NCI-H82 (cell line): ENCODE measurements around the gene ZNF586.
"Not testable (repeated sequence)": the region's sequence is repeated elsewhere in the genome, so short reads cannot be mapped to it uniquely, and the experiment has no call there.

ENCODE experiments used
- DNase-seq: peaks from one replicate; lab custom pipeline; 2025; lab: John Stamatoyannopoulos, UW

Gene ZNF586

DNA sequence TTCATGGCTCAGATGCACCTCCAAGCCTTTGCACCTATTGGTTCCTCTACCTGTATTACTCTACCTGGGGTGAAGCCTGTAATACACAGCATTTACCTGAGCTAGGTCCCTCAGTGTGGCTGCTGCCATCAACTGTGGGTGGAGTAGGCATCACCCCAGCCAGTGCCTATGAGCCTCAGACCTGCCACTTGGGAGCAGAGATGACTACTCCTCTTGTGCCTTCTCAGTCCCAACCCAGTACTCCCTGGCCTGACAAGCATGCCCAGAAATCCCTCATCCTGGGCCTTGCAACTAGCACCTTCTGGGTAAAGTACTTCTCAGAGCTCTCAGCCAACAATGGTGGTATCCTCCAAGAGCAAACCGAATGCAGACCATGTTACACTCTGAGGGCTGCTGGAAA, 27.1 kb downstream of the ZNF586 start:
- DNase-seq = not testable (repeated sequence)

- peak; percentile 90 for DNase-seq
Observed at GRCh38 chr19:57800696-57801095, 31.2 kb downstream of the ZNF586 start.

DNA sequence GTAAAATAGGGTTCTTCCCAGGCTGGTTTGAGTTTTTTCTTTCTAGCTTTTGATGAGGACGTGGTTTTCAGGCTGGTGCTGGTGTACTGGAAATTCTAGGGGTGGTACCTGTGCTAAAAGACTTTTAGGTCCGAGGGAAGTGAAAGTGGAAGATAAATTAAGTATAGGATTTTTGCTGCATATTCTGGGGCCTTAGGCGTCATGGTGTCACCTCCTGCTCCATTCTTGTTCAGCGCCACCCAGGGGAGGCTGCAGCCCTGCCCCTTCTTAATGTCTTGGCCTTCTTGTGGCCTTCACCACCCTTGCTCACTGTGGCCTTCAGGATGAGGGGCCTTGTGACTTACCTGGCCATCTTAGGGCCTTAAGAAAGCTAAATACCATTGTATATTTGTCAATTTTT, 32.8 kb downstream of the ZNF586 start:
- DNase-seq = no peak

DNA sequence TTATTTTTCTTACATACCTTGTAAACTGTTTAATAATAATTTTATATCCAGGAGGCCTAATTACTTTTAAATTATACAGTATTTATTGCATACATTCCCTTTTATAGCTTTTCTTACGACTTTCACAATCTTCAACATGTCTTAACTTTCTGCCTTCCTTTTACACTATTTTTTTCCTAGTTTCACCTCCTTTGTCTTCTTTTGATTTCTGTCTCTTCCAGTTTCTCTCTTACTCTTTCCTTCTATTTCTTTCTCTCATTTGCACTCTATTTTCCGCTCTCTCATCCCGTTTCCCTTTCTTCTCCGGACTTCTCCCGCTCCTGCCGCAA, 33.8 kb downstream of the ZNF586 start:
- no peak for DNase-seq

DNA sequence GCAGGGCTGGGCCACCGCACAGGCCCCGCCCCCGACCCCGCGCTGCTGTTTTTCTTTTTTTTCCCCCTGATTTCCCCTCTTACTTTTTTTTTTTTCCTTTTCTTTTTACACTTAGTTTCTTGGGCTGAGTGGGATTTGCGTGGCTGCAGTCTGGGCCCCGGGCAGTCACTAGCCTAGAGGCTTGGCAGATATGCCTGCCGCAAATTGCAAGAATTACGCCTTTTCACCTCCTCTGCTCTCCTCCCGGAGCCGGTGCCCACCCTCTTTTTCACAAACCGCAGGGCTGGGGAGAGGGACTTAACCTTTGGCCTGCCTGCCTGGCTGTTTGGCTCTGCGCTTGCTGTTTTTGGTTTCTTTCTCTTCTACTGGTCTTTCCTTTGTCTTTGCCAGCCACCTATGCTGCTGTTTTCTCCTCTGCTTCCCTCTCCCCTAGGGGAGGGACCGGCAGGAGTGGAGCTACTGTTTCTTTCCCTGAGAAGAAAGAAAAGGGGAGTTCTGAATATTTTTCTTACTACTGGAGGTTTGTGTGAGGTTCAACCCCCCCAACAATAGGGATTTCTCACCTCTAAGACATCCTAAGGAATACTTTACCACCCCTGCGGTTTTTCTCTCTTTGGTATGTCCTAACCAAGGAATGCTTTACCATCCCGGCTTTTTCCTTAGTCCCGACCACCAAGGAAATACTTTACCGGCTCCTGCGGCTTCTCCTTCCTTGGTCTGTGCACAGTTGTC, 34.3 kb downstream of the ZNF586 start:
- DNase-seq = no peak

GRCh38 chr19:57807541-57807940, 38.1 kb downstream of the ZNF586 start:
- no peak for DNase-seq

GRCh38 chr19:57810410-57811295, 41.2 kb downstream of the ZNF586 start:
- peak; percentile 77 for DNase-seq

DNA sequence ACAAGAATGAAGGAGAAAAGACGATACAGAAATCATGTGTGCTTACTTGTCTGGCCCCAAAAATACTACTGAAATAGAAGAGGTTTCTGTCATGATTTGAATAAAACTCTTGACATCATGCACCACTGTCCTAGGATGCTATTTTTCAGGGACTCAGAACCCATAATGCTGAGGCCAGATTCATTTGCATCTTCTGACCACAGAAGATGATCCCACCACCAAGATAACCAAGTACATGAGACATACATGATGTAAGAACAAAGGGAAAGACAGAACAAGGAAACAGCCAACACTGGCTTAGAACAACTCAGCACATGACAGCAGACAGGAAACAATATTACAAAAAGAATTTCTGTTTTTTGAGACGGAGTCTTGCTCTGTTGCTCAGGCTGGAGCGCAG, 42.8 kb downstream of the ZNF586 start:
- no peak for DNase-seq

DNA sequence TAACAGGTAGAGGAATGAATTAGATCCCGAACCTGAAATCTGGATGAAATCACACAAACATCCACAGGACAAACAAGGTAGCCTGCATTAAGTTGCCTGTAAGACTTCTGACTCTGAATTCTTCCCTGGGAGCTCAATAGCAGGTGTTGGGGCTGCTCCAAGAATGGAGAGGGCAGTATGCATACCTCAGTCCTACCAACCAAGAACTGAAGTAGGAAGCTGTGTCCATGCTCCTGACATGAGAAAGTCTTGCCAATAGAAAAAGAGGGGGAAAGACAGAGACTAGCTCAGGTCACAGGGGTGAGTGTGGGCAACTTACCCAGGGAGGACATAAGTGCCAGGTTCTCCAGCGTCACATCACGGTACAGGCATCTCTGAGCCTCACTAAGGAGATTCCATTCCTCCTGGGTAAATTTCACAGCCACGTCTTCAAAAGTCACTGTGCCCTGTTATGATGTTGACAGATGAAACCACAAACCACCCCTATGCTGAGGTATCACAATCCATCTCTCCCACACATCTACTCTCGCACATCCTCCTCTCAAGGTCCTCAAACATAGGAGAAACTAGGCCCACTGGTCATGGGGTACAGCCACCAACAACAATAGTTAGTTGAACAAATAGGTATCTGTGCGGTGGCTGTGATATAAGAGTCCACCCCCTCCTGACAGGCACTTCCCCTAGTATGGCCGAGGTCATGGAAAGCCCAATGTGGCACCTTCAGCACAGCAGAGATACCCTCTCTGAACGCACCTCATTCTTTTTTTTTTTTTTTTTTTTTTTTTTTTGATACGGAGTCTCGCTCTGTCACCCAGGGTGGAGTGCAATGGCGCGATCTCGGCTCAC, 43.7 kb downstream of the ZNF586 start:
- not testable (repeated sequence) for DNase-seq

GRCh38 chr19:57813919-57814504, 44.5 kb downstream of the ZNF586 start:
- peak; percentile 14 for DNase-seq

DNA sequence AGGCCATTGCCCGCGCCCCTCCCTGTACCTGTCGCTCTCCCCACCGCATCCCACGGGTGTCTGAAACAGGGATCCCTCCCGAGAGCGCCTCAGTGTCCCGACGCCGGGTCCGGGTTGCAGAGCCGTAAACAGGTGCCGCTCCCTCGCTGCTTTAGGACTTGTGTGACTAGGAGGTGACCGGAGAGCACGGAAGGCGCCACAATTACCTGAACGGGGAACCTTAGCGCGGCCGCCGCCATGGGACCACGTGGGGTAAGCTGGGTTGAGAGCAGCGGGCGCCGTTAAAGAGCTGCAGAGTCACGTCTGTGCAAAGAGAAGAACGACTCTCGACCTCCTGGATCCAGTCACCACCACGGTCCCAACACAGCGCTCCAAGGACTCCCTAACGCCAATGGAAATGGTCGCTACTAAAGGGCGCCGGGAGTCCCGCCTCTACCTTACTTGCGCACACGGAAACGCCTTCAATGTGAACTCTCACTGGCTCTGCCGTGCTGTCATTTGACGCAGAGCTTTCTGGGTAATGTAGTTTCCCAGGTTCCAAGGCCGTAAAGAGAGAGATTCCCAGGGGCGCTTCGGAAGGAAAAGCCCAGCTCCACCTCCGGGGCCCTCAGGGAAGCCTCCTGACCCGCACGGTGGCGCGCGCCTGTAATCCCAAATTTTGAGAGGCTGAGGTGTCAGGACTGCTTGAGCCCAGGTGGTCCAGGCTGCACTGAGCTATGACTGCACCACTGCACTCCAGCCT, 45.2 kb downstream of the ZNF586 start, which contains the start of gene ZNF552:
TSS of gene ZNF552 (minus strand) at position 409 of the 742 bp plus-strand sequence. CDS start at position 239, 170 bp downstream.
- DNase-seq = peak; percentile 97

- no peak for DNase-seq
Observed at GRCh38 chr19:57815247-57816075, 46.0 kb downstream of the ZNF586 start.

- DNase-seq = no peak
Observed at GRCh38 chr19:57816652-57817051, 47.2 kb downstream of the ZNF586 start.

GRCh38 chr19:57817976-57818375, 48.5 kb downstream of the ZNF586 start:
- no peak for DNase-seq

DNA sequence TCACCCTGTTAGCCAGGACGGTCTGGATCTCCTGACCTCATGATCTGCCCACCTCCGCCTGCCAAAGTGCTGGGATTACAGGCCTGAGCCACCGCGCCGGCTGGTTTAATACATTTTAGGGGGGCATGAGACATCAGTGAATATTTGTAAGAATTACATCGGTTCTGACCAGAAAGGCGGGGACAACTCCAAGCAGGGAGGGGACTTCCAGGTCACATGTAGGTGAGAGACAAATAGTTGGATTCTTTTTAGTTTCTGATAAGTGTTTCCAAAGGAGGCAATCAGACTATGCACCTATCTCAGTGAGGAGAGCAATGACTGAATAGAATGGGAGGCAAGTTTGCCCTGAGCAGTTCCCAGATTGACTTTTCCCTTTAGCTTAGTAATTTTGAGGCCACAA, 48.9 kb downstream of the ZNF586 start:
- DNase-seq = no peak

DNA sequence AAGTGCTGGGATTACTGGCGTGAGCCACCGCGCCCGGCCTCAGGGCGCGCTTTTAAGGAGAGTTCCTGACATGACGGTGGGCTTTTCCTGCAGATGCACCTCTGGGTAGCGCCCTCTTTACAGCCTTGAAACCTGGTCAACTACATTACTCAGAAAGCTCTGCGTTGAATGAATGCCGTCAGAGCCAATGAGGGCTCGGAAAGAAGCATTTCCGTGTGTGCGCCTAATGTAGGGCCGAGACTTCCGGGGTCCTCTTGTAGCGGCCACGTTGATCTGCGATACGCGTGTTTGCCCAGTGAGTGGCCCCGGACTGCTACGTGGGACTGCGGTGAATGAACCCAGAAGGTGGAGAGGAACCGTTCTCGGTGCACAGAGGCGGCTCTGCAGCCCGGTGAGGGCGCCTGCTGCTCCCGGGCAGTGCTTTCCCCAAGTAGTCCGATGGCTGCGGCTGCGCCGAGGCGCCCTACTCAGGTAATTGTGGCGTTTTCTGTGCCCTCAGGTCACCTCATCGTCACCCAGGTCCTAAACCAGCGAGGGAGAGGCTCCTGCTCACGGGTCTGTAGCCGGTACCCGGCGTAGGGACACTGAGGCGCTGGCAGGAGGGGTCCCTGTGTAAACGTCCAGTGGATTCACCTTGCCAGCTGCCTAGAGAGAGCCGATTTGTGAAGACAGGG, 50.1 kb downstream of the ZNF586 start:
- peak; percentile 96 for DNase-seq

DNA sequence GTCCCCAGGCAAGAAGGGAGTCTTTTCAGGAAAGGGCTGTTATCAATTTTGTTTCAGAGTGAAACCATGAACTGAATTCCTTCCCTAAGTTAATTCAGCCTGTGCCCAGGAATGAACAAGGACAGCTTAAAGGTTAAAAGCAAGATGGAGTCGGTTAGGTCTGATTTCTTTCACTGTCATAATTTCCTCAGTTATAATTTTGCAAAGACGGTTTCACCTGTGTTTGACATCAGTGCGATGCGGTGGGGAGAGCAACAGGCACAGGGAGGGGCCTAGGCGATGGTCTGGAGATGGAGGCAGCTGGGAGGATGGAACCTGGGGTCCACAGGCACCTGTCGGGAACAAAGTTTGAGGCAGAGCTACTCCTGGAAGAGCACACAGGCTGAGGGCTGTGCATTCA, 51.1 kb downstream of the ZNF586 start:
- no peak for DNase-seq

DNA sequence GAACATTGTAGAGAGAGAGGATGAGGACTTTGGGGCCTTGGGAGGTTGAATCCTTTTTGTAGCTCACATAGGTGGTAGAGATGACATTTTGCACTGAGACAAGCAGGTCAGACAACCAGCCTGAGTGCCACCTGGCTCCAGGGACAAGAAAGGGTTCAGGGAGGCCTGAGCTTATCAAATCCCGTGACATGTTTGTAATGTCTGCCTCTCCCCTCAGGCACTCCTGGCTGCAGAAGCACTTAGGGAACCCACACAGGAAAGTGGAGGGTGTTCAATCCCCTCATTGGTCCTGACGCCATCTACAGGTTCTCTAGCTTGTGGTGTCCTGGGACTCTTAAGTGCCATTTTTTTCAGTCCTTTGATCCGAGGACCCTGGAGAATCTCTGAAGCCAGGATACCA, 51.6 kb downstream of the ZNF586 start:
- DNase-seq = not testable (repeated sequence)

DNA sequence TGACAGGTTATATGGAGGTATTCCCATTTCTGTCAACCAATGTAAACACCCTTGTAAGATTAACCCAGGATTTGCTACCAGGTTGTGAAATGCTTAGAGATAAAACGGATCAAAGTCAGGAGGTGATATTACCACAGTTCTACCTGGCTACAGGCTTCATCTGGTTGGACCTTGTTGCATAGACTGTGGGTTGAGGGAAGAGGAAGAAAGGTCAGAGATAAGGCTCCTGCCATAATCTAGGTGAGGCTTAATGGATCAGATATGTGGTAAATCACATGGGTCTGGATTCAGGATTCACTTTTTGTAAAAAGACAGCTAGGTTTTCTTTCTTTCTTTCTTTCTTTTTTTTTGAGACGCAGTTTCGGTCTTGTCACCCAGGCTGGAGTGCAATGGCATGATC, 52.0 kb downstream of the ZNF586 start:
- DNase-seq = not testable (repeated sequence)

GRCh38 chr19:57823155-57823554, 53.7 kb downstream of the ZNF586 start:
- DNase-seq = not testable (repeated sequence)
